GM21526 (cell line): ENCODE results near the gene DSC2.

Source experiments
- ATAC-seq: cut with Tn5 transposase; IDR thresholded peaks from one replicate; pipeline ENCODE4 v1.9.1; 2021; ENCODE audit warnings: moderate library complexity; ENCODE audit not compliant: unreplicated experiment, low FRiP score

DSC2 gene

DNA sequence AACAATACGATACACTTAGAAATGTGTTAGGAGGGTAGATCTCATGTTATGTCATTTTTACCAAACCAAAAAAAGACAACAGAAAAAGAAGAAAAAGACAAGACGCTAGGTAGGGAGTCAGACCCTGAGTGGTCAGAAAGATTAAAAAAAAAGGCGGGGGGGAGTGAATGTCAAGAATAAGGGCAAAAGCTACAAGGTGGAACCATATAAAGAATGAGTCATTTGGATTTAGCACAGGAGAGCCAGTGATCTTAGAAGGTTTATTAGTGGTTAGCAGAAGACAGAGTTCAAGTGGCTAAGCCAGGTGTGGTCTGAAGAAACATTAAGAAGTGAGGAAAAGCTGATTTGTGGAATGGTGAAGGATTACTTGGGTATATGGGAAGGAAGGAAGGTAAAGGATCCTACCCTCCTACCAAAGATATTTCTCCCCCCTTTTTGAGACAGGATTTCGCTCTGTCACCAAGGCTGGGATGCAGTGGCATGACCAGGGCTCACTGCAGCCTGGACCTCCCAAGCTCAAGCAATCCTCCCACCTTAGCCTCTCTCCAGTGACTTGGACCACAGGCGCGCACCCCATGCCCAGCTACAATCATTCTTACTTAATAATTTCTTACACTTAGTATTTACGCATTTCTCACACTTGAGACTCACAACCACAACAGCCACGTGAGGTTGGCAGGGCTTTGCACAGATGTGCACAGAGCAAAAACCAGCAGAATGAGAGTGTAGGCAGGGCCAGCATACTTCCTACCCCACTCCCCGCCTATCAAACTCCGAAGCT is 2.6 kb downstream of the DSC2 start:
- no peak for ATAC-seq

DNA sequence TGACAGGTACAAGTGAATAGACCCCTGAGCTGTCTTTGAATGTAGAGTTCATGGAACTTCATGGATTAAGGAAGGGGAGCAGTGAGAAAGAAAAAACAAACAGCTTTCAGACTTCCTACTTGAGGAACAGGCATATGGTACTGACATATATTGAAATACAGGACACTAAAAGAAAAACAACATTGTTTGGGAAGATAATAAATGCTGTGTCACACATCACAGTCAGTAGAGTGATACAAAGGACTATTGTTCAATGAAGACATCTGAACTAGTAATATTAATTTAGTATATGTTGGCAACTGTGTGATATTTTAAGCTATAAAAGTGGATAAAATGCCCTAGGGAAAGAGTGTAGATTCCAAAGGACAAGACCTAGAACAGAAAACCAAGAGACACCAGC is 3.3 kb downstream of the DSC2 start:
- no peak for ATAC-seq

DNA sequence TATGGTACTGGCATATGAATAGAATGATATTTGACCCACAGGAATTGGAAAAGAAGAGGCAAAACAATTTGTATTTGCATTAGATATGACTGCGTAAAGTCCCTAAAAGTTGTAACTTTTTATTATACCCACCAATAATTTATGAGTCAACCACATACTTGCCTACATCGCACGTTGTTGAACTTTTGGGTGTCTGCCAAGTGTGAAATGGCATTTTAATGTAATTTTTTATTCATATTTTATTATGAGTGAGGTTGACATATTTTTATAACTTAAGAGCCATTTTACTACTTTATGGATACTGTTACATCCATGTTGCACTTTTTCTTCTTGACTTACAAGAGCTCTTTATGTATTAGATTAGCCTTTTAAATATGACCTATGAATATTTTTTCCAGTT is 4.6 kb downstream of the DSC2 start:
- ATAC-seq, result no peak

DNA sequence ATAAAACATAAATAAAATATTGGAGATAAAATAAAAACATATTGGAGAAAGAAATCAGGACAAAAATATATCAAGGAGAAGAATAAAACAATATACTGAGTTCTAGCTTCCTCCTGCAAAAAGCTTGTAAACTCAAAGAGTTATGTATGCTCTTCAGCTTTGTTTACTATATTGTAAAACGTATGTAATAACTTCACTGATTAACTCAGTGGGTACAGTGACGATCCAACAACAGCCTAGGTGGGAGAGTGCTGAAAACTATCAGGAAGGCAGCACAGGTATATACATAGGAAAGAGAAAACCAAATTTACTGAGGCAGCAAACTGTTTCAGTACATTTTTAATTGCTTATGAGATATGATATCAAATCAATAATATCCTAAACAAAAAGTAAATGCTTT is 8.3 kb downstream of the DSC2 start:
- ATAC-seq, result no peak

DNA sequence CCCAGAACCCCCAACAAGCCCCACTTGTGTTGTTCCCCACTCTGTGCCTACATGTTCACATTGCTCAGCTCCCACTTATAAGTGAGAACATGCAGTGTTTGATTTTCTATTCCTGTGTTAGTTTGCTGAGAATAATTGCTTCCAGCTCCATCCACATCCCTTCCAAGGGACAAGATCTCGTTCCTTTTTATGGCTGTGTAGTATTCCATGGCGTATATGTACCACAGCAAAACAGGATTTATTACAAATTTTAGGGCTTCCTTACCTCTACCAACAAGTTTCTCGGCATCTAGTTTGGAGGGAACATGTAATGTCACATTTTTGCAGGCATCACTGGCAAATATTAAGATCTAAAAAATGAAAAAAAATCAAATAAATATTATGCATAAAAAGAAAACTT is 8.9 kb downstream of the DSC2 start:
- no peak for ATAC-seq

DNA sequence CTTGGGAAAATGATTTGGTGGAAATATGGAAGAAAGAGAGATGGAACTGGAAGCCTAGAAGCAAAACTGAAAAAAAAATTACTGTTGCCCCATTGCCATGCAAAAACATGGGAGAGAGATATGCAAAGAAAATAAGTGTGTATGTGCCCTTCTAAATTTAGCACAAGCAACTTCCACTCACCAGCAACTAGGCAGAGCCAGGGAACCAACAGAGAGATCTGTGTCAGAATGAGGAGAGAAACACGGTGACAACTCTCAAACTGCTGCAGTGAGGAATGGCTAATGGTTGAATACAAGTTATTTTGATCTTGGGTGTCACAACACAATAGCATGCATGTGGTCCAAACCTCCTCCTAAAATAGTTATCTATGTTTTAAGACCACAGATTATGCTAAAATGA is 10.9 kb downstream of the DSC2 start:
- ATAC-seq, result no peak

DNA sequence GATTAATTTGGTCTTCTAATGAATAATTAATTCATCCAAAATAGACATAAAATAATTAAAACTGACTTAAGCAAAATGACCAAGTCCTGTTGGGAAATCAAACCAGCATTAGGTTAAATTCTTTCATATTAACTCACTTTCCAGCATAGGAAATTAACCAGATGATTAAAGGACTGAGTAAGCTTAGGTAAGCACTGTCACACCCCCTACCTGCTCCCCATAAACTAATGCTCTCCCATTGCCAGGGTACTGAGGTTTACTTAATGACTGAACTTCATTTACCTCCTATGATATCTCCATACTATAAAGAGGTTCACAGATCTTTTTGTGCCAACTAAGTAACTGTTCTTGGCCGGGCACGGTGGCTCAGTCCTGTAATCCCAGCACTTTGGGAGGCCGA is 13.7 kb downstream of the DSC2 start:
- no peak for ATAC-seq

DNA sequence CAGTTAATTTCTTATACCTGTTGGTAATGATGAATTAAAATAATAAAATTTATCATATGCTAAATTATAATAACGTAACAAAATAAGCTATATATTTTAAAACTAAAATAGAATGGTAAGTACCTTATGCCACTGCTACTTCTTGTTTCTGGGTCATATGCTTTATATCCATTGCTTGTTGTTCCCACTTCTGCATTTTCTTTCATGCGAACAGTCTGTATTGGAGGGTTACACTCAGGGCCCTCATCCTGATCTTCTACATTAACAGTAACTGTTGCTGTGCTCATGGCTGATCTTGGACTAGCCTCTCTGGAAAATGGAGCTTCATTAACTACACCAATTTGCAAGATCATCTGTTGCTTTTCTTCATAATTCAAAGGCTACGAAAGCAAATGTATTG is 22.2 kb downstream of the DSC2 start:
- no peak for ATAC-seq

DNA sequence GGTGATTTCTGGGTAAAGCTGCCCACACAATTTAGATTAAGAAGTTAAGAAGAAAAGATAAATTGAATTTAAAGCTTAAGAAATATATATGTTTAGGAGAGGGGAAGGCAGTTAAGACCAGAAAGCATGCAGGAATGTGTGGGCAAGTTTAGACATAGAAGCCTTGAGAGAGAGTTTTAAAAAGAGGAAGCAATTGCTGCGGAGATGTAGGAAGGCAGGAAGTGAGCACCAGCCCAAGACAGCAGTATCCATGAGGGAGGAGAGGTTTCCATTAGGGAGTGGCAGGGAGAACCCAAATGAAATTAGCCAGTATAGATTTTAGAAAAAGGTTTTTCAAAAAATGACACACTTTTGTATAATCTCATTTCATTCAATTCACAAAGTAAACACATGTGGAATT is 24.3 kb downstream of the DSC2 start:
- ATAC-seq, result no peak

DNA sequence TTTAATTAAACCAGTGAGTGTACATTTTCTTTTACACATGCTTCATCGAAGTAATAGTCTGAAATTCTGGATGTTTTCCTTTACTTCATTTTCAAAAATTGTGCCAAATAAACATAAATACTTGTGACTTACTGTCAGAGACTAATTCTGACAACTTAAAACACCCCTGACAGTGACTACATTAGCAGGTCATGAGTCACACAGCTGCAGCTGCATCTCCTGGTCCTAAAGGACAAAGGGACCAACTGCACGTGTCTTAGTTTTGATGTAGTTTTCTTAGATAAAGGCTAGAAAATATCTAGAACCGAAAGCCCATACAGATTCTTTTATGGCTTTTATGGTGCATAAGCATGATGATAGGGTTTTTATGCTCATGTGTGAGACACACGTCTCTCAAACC is 30.0 kb downstream of the DSC2 start:
- no peak for ATAC-seq

DNA sequence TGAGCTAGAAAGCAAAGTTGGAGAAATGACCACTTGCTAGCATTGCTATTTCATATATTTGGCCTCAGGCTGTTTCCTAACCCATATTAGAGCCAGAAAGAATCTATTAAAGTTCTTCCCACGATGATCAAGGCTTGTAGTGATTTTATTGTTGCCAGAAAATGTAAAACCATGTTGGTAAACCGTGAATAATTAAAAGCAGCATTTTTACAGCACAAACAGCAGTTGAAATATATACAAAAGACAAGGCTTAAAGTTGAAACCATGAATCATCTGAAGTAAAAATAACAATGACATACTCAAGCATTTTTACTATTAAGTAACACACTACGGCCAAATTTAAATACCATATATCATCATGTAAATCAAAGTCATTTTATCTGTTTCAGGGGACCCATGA is 32.0 kb downstream of the DSC2 start:
- no peak for ATAC-seq

DNA sequence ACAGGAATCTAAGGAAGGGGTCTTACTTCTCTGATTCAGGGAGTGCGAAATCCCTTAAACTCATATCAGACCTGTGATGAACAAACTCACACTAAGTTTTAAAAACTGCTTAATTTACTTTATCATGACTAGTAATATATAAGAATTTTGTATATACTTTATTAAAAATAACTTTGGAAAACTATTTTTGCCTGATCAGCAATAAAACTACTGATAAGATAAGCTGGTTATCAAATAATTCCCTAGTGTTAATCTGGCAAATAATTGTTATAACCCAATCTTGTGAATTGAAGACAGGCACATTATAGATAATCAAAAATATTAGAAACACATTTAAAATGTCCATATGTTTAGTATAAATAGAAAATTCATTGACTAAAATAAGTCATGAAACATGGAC is 36.0 kb downstream of the DSC2 start:
- no peak for ATAC-seq

DNA sequence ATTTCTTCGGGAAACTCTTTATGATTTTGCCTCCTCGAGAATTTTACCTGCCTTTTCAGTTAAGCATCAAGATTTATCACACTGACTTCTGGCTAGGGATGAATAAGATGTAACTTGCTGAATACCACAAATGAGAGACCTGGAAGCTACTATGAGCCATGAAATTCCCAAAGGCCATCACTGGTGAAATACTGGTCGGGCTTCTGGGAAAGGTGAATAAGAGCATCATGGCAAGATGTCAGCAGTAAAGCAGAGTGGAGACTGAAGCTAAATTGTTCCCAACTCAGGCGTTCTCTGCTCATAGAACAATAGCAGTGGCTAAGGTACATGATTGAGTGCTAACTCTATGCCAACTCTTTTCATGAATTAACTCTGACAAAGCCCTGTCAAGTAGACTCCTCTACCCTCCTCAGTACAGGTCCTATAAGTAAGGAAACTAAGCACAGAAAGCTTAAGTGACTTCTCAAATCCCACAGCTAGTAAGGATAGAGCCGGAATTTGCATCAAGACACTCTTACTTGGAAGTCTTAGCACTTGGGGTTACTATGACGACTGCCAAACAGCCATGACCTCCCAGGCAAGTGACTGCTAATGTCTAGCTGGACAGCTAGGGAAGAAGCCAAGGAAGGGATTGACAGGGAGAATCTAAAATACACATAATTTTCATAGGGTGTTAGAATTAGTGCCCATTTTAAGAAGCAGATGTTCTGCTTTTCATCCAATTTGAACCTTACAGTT is 37.0 kb downstream of the DSC2 start:
- ATAC-seq, result no peak

DNA sequence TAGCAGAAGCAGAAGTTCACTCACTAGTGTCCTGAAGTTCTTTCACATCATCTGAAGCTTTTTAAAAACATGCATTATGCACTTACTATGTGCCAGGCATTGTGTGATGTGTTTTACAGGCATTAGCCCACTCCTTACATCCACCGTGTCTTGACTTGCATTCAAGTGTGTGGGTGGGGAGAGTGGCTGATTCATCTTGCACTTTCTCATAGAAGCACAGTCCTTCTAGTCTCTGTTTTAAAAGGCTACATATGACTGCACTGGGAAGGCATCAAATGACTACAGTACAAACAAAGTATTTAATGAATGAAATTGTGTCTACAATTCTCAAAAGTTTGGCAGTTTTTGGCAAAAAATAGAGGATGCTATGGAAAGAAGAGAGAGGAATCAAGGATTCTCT is 38.1 kb downstream of the DSC2 start:
- ATAC-seq, result no peak

DNA sequence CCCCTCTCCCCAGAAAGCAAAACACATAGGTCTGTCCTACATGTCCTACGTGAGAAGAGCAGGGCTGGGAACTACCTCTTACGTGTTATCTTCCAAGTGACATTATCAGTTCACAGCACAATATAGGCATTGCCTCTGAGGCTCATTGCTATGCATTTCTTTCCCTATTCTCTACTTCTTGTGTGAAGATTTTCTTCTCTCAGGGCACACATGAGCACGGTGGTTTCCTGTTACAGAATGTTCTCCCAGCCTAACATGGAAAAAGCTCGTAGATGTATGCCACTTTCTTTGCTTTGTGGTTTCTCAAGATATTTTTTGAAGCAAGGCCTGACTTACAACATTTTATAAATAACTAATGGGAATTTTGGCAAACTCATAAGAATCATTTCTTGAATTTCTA is 40.3 kb downstream of the DSC2 start:
- no peak for ATAC-seq

DNA sequence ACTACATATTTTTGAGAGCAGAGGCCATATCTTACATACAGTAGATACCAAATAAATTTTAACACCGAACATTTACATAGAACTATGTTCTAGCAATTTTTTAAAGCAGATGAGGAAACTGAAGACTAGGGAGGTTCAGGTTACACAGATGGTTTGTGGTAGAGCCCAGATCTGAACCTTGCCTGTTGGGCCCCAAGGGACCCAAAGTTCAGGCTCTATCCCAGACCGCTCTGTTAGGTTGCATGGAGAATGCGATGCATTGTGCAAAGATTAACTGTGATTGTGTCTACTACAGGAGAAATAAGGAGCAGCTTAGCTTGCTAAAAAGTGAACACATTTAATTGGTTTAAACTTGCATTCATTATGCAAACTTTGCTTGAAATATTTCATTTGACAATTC is 43.3 kb downstream of the DSC2 start:
- no peak for ATAC-seq

DNA sequence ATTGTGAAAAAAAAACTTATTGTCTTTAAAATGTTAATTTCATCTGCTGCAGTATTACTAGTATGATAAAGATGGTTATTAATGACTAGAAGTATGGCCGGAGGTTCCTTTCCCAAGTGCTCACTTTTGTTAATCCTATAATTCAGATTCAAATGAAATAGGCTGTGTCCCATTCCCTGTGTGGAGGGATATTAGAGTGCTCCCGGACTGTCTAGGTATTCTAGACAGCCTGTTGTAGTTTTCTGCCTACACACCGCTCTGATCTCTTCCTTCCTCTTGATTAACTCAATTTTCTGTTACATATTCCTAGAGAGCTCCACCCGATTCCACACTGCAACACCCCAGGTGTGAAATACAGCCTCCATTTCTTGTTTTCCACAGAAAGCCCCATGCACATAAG is 44.3 kb downstream of the DSC2 start:
- ATAC-seq, result no peak

DNA sequence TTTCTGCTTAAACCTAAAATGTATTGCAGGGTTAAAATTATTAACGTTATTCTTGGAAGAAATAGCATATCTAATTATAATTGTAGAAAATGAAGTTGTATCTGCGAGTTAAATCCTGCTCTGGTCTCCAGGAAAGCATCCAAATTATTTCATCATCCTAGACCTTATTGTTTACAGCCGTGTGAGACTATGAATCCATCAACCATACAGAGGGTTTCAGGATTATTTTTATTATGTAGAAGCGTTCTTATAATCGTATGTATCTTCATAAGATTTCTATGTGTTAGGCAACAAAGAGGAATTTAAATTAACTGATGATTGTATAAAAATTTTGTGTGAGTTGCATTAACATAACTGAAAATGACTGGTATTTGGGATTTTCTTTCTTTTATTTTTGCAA is 45.2 kb downstream of the DSC2 start:
- no peak for ATAC-seq

DNA sequence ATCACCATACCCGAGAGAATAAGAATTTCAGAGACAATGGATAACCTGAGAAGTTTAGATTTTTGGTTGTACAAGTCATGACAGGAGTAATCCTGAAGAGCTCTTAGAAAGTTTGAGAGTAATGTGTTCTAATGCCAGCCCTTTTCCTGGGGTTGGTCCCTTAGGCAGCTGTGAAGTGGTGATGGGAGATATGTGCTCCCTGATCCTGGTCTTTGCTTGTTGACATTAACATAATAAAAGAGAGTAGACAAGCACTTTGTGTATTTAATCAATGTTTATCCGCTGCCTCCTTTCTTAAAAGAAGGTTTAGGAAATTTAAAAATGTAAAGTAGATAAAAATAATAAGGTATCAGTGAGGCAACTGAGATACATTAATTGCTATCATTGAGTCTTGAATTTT is 45.9 kb downstream of the DSC2 start:
- no peak for ATAC-seq

DNA sequence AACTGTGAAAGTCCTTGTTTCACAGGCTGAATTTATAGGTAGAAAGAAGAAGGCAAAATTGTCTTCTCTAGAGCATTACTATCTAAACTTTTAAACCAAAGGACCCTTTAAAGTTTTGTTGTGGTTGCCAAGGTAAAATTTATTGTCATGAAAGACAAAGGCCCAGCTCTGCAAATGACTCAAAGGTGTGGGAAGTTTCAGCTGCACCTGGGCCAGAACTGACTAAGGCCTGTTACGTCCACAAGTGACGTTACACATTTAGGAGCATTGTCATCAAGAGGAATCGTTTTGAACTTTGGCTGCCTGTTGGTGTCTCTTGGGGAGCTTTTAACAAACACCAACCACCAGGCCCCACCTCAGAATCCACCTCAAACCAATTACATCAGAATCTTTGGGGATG is 51.6 kb downstream of the DSC2 start:
- ATAC-seq, result no peak

DNA sequence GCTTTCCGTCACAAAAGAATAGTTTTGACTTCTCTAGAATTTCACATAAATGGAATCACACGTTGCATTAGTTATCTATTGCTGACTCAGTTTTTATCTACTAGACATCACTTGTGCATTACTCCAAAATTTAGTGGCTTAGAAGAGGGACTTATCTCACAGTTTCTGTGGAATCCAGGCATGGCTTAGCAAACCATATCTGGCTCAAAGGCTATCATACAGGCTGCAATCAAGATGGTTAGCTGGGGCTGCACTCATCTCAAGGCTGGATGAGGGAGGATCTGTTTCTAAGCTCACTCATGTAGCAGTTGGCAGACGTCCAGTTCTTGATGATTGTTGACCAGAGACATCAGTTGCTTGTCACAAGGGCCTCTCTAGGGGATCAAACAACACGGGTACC is 53.0 kb downstream of the DSC2 start:
- ATAC-seq, result no peak

DNA sequence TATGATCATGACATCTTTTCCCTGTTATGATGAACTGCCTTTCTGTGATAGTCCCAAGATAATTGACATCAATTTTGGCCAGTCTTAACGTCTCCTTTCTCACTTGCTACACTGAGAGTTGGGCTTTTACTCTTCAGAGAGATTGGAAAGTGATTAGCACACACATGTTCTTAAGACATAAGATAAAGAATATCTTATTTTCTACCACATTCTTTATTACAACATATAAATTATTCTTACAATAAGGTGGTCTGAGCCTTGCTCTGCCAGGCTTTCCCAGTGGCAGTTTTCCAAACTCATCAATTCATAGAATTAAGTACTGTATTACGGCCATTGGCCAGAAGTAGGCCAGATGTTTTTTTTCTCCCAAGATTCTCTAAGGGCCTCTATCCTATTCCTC is 54.0 kb downstream of the DSC2 start:
- ATAC-seq, result no peak
